Esophagus muscularis mucosa (tissue), 4 donors: ENCODE measurements around the gene ITPRIP. TPM values are rescaled to one million over a fixed set of nuclear protein-coding genes. Genes with fewer than 3 reads are reported as not detected.

ENCODE experiments used
- DNase-seq: peaks from one replicate; pipeline ENCODE4 v3.0.0-alpha.2; 2017; ENCODE audit errors: extremely low spot score
- H3K27ac ChIP-seq, 4 donors: fragments of 200-600 bp; sonication (generic); replicated peaks in 1 of 4; 1 replicate in 3 of 4; 2 replicates in 1 of 4; pipeline ENCODE4 v1.5.1; 2016 to 2019; ENCODE audit warnings: mild to moderate bottlenecking in 1 of 4
- H3K27me3 ChIP-seq, 4 donors: fragments of 200-600 bp; sonication (generic); one replicate each; pipeline versions ENCODE4 v1.5.1 to v1.6.0; 2016 to 2019
- H3K36me3 ChIP-seq, 4 donors: fragments of 200-600 bp; sonication (generic); one replicate each; pipeline ENCODE4 v1.5.1; 2016 to 2019
- H3K4me1 ChIP-seq, 4 donors: fragments of 200-600 bp; sonication (generic); one replicate each; pipeline ENCODE4 v1.5.1; 2016 to 2019
- H3K4me3 ChIP-seq, 4 donors: fragments of 200-600 bp; sonication (generic); 1 replicate in 2 of 4; 2 replicates in 2 of 4; pipeline ENCODE4 v1.5.1; 2016 to 2019; ENCODE audit warnings: mild to moderate bottlenecking in 4 of 4, moderate library complexity in 1 of 4
- H3K9me3 ChIP-seq, 4 donors: fragments of 200-600 bp; sonication (generic); 1 replicate in 3 of 4; 2 replicates in 1 of 4; pipeline ENCODE4 v1.5.1; 2016 to 2019
- EP300 ChIP-seq: sonication (generic); formaldehyde crosslinking; IDR thresholded peaks from one replicate; pipeline ENCODE4 v1.6.1; 2017; ENCODE audit warnings: antibody characterized with exemption
- POLR2A ChIP-seq: fragments of 450-650 bp; IDR thresholded peaks from one replicate; pipeline ENCODE4 v1.6.1; 2017; ENCODE audit warnings: antibody characterized with exemption, moderate library complexity, mild to moderate bottlenecking, low read depth
- POLR2AphosphoS5 ChIP-seq, 2 donors: sonication (generic); formaldehyde crosslinking; IDR thresholded peaks; one replicate each; pipeline ENCODE4 v1.6.1; 2017; ENCODE audit warnings: antibody characterized with exemption in 2 of 2
- WGBS: methylation state at CpG from one replicate; pipeline ENCODE4 v1.1.5; 2018; 5-methylcytosine and 5-hydroxymethylcytosine counted together
- intact Hi-C: fragments of 100-400 bp; cut with DNase I; formaldehyde crosslinking; loops from one replicate; pipeline ENCODE4 v1.15.1; 2023
- total RNA-seq, 4 donors: library from RNA; depleted of rRNA; stranded (reverse); fragments of >200 nt; gene quantifications; one replicate each; pipeline versions ENCODE4 v1.1.0 to v1.2.1, GENCODE V29; 2016
- TF ChIP-seq, protein P1 (sequence below), 3 experiments: fragments of 200-600 bp in 2 of 3; fragments of 450-650 bp in 1 of 3; sonication (generic) in 2 of 3; IDR thresholded peaks; one replicate each; pipeline ENCODE4 v1.5.1; 2017 to 2019; ENCODE audit warnings: antibody characterized with exemption in 3 of 3, mild to moderate bottlenecking in 2 of 3, moderate library complexity in 1 of 3

Gene ITPRIP
- total RNA-seq, 4 donors from 2014 or later = 18.7 to 56.0 (median 39.9) TPM

DNA sequence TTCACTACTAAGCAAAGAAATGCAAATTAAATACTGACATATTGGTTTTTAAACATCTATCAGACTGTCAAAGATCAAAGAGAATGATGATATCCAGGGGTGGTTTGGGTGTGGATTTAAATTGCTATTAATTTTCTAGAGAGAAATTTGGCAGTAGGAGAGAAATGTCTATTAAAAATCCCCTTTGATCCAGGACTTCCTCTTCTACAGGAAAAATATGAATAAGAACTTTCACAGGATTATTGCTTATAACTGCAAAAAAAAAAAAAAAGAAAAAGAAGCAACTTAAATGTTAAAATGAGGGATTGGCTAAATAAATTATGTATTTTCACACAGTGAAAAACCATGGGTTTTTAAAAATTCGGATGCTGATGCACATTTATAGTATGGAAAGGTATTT lies 36.3 kb upstream of the ITPRIP start:
- peaks cover 0 to 11% (median 4%) of the 10 kb centered on the region in 4 donors for H3K9me3 ChIP-seq
- peaks cover 0 to 12% (median 0%) of the 10 kb centered on the region in 4 donors for H3K36me3 ChIP-seq
- no peaks in the 10 kb centered on the region for H3K27me3 ChIP-seq
- H3K4me1 ChIP-seq = no peaks in the 10 kb centered on the region
- no peak for TF ChIP-seq EP300
- no peak for TF ChIP-seq POLR2AphosphoS5 (IDR thresholded peaks at IDR 0.05)
- TF ChIP-seq, protein P1, sequence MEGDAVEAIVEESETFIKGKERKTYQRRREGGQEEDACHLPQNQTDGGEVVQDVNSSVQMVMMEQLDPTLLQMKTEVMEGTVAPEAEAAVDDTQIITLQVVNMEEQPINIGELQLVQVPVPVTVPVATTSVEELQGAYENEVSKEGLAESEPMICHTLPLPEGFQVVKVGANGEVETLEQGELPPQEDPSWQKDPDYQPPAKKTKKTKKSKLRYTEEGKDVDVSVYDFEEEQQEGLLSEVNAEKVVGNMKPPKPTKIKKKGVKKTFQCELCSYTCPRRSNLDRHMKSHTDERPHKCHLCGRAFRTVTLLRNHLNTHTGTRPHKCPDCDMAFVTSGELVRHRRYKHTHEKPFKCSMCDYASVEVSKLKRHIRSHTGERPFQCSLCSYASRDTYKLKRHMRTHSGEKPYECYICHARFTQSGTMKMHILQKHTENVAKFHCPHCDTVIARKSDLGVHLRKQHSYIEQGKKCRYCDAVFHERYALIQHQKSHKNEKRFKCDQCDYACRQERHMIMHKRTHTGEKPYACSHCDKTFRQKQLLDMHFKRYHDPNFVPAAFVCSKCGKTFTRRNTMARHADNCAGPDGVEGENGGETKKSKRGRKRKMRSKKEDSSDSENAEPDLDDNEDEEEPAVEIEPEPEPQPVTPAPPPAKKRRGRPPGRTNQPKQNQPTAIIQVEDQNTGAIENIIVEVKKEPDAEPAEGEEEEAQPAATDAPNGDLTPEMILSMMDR (IDR thresholded peaks at IDR 0.05) = no peak
- WGBS = 87% methylated on average over 1 of the region's 1 CpG
- intact Hi-C loops = no loop called here
- no peak for DNase-seq
- H3K4me3 ChIP-seq = no peak overlapping the region
- H3K27ac ChIP-seq = no peak overlapping the region

DNA sequence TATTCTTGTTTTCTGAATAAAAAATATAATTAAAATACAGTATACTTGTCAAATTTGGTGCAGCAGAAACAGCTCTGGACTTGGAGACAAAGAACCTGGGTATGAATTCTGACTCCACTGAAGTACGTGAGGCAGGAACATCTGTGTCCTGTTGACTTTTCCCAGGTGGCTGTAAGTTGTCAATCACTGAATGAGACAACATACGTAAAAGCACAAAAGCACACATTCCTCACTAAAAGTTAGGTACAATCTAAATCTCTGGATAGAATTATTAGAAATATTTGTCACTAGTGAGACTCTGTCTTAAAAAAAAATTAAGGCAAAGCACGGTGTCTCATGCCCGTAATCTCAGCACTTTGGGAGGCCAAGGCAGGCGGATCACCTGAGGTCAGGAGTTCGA lies 33.5 kb upstream of the ITPRIP start:
- no peak for DNase-seq
- intact Hi-C loops = no loop called here
- Histone ChIP-seq H3K36me3 (peaks cover 0 to 12% (median 0%) of the 10 kb centered on the region in 4 donors), H3K4me3 (no peak overlapping the region), H3K27ac (no peak overlapping the region), H3K4me1 (no peaks in the 10 kb centered on the region), H3K27me3 (no peaks in the 10 kb centered on the region), H3K9me3 (peaks cover 0 to 11% (median 4%) of the 10 kb centered on the region in 4 donors)
- WGBS = 93% methylated on average over 6 of the region's 6 CpGs
- TF ChIP-seq POLR2AphosphoS5 (IDR thresholded peaks at IDR 0.05) (no peak), EP300 (no peak), POLR2A (no peak)
- TF ChIP-seq, protein P1 (IDR thresholded peaks at IDR 0.05) = no peak

DNA sequence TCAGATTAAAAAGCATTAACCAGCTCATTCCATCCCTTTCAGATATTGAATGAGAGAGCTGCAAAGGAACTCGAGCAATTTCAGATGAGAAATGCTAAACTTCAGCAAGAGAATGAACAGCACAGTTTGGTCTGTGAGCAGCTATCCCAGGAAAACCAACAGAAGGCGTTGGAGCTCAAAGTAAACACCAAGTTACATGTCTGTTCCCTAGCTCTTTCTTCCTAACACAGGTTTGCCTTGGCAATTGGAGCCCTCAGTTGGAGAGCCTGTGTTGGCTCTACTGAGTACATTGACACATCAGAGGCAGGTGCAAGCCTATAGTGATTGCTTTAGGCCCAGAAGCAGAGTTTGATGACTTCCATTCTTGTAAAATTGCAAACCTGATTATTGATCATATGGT lies 30.1 kb upstream of the ITPRIP start:
- Histone ChIP-seq H3K36me3 (peaks cover 0 to 21% (median 0%) of the 10 kb centered on the region in 4 donors), H3K4me3 (no peak overlapping the region), H3K4me1 (no peaks in the 10 kb centered on the region), H3K27me3 (no peaks in the 10 kb centered on the region), H3K27ac (no peak overlapping the region), H3K9me3 (peaks cover 0 to 11% (median 4%) of the 10 kb centered on the region in 4 donors)
- TF ChIP-seq POLR2AphosphoS5 (IDR thresholded peaks at IDR 0.05) (no peak), POLR2A (no peak), EP300 (no peak)
- TF ChIP-seq, protein P1 (IDR thresholded peaks at IDR 0.05) = no peak
- 44% methylated on average over 2 of the region's 2 CpGs for WGBS
- no peak for DNase-seq
- intact Hi-C loops = no loop called here

DNA sequence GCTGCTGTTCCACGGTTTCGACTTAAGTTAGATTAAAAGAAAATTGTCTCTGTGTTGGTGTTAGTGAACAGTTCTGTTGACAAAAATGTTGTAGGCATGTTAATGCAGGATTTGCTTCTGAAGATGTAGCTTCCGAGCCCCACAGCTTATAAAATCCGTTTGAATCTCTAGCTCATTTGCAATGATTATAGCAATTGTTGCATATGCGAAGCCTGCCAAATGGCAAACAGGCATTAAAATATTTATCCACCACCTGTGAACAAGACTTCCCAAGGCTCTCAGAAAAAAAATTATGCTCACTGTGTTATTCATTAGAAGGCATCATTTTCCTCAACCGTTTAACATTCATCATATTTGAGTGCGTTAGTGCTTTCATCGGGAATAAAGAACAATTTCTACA lies 29.6 kb upstream of the ITPRIP start:
- intact Hi-C loops = no loop called here
- Histone ChIP-seq H3K4me3 (no peak overlapping the region), H3K36me3 (peaks cover 0 to 21% (median 0%) of the 10 kb centered on the region in 4 donors), H3K27me3 (no peaks in the 10 kb centered on the region), H3K4me1 (no peaks in the 10 kb centered on the region), H3K9me3 (peaks cover 0 to 11% (median 4%) of the 10 kb centered on the region in 4 donors), H3K27ac (no peak overlapping the region)
- 47% methylated on average over 8 of the region's 8 CpGs for WGBS
- TF ChIP-seq EP300 (no peak), POLR2A (no peak), POLR2AphosphoS5 (IDR thresholded peaks at IDR 0.05) (no peak)
- TF ChIP-seq, protein P1 (IDR thresholded peaks at IDR 0.05) = no peak
- no peak for DNase-seq

DNA sequence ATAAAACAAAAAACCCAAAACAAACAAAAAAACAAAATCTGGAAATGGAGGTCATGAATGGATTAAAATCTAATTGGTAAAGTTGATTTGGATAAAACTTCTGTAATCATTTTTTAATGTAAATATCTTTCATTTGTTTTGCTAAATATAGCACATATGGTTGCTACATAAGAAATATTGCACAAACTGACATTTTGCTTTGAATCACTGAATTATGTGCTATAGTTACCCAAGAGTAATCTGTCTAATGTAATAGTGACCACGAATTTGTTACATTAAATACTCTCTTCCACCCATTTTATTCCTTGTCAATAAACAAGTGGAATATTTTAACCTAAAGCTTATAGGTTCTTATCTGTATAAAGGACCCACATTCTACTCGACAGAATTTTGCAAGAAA lies 21.5 kb upstream of the ITPRIP start:
- intact Hi-C loops = no loop called here
- TF ChIP-seq POLR2A = no peak
- no peak for TF ChIP-seq EP300
- no peak for TF ChIP-seq POLR2AphosphoS5 (IDR thresholded peaks at IDR 0.05)
- TF ChIP-seq, protein P1 (IDR thresholded peaks at IDR 0.05) = no peak
- Histone ChIP-seq H3K4me1 (no peaks in the 10 kb centered on the region), H3K4me3 (no peak overlapping the region), H3K9me3 (no peaks in the 10 kb centered on the region), H3K27me3 (no peaks in the 10 kb centered on the region), H3K36me3 (no peaks in the 10 kb centered on the region), H3K27ac (no peak overlapping the region)
- no peak for DNase-seq
- WGBS = 76% methylated on average over 2 of the region's 2 CpGs
